HUES64 (cell line): ENCODE data around the gene GALNT13.

ENCODE experiments used
- H3K27ac ChIP-seq: 2 replicates; pipeline ENCODE4 v1.7.0; 2013; ENCODE audit warnings: low read depth, low read length, inconsistent platforms
- H3K27me3 ChIP-seq: 2 replicates; pipeline ENCODE4 v1.6.1; 2013; ENCODE audit warnings: mild to moderate bottlenecking, low read length; ENCODE audit not compliant: insufficient read depth
- H3K36me3 ChIP-seq: 2 replicates; pipeline ENCODE4 v1.6.1; 2013; ENCODE audit warnings: mild to moderate bottlenecking, low read length; ENCODE audit not compliant: insufficient read depth
- H3K4me1 ChIP-seq: 2 replicates; pipeline ENCODE4 v1.6.1; 2013; ENCODE audit warnings: mild to moderate bottlenecking, low read length, moderate library complexity; ENCODE audit not compliant: insufficient read depth
- H3K4me3 ChIP-seq: 2 replicates; pipeline ENCODE4 v1.5.1; 2013; ENCODE audit warnings: mild to moderate bottlenecking, low read length, moderate library complexity
- H3K9ac ChIP-seq: 2 replicates; pipeline ENCODE4 v1.6.1; 2013; ENCODE audit warnings: mild to moderate bottlenecking, low read depth, low read length
- H3K9me3 ChIP-seq: 2 replicates; pipeline ENCODE4 v1.6.1; 2013; ENCODE audit warnings: low read depth, low read length; ENCODE audit not compliant: insufficient read depth
- WGBS: fragments of 150-250, 120-280 bp; methylation state at CpG from one replicate; pipeline ENCODE4 v1.1.7; 2013; ENCODE audit warnings: missing lambda C conversion rate; 5-methylcytosine and 5-hydroxymethylcytosine counted together

Gene GALNT13

GRCh38 chr2:154488801-154489200 lies 617.1 kb downstream of the GALNT13 start:
- H3K27ac ChIP-seq: no peak overlapping the region
- no peaks in the 10 kb centered on the region for H3K9me3 ChIP-seq
- H3K9ac ChIP-seq: no peak overlapping the region
- H3K36me3 ChIP-seq: no peaks in the 10 kb centered on the region
- 93% methylated on average over 4 of the region's 4 CpGs for WGBS
- no peaks in the 10 kb centered on the region for H3K27me3 ChIP-seq
- peaks cover 10% of the 10 kb centered on the region for H3K4me1 ChIP-seq
- H3K4me3 ChIP-seq: no peak overlapping the region

GRCh38 chr2:154489266-154489858 lies 617.6 kb downstream of the GALNT13 start:
- H3K4me1 ChIP-seq: peaks cover 4% of the 10 kb centered on the region; the same call in 1 of the 2 replicates
- H3K4me3 ChIP-seq: no peak overlapping the region
- no peaks in the 10 kb centered on the region for H3K9me3 ChIP-seq
- no peaks in the 10 kb centered on the region for H3K36me3 ChIP-seq
- no peak overlapping the region for H3K27ac ChIP-seq
- H3K9ac ChIP-seq: no peak overlapping the region
- H3K27me3 ChIP-seq: no peaks in the 10 kb centered on the region
- 92% methylated on average over 3 of the region's 3 CpGs for WGBS

- Histone ChIP-seq H3K9ac (no peak overlapping the region), H3K27me3 (no peaks in the 10 kb centered on the region), H3K27ac (no peak overlapping the region), H3K36me3 (no peaks in the 10 kb centered on the region), H3K4me3 (no peak overlapping the region), H3K4me1 (no peaks in the 10 kb centered on the region), H3K9me3 (no peaks in the 10 kb centered on the region)
- WGBS: 93% methylated on average over 1 of the region's 1 CpG
These were observed 618.8 kb downstream of the GALNT13 start for GRCh38 chr2:154490530-154490929.

- WGBS: 92% methylated on average over 4 of the region's 4 CpGs
- no peaks in the 10 kb centered on the region for H3K36me3 ChIP-seq
- H3K4me3 ChIP-seq: no peak overlapping the region
- no peaks in the 10 kb centered on the region for H3K27me3 ChIP-seq
- no peaks in the 10 kb centered on the region for H3K9me3 ChIP-seq
- H3K27ac ChIP-seq: no peak overlapping the region
- no peak overlapping the region for H3K9ac ChIP-seq
- H3K4me1 ChIP-seq: no peaks in the 10 kb centered on the region
These were observed 623.7 kb downstream of the GALNT13 start for GRCh38 chr2:154495455-154495868.

GRCh38 chr2:154497019-154497418 lies 625.3 kb downstream of the GALNT13 start:
- Histone ChIP-seq H3K27ac (no peak overlapping the region), H3K9me3 (no peaks in the 10 kb centered on the region), H3K36me3 (no peaks in the 10 kb centered on the region), H3K27me3 (no peaks in the 10 kb centered on the region), H3K4me1 (no peaks in the 10 kb centered on the region), H3K9ac (no peak overlapping the region), H3K4me3 (no peak overlapping the region)
